ENCODE data around the gene UFSP2.

GRCh38 chr4:185464887-185465286, 39.1 kb upstream of the UFSP2 start:
- TF ChIP-seq POLR2AphosphoS5 (IDR thresholded peaks at IDR 0.05; ENCODE audit: low read depth, low read length), result no peak
- no peak for TF ChIP-seq POLR2A (IDR thresholded peaks at IDR 0.05; ENCODE audit: low read depth, low read length)
- TF ChIP-seq TAF1 (IDR thresholded peaks at IDR 0.05; ENCODE audit: borderline replicate concordance, low read depth, low read length), result no peak

All from GM12892 (cell line).